H9 (cell line): ENCODE results near the gene GABPB2. TPM values are rescaled to one million over a fixed set of nuclear protein-coding genes. Genes with fewer than 3 reads are reported as not detected.
A peak's percentile ranks its signal among the peaks of the same experiment; 100 is the strongest.

ENCODE experiments used
- DNase-seq: peaks from one replicate; pipeline ENCODE4 v3.0.0-alpha.2; 2017
- H2AFZ ChIP-seq: one replicate; pipeline ENCODE4 v1.6.1; 2013; ENCODE audit warnings: mild to moderate bottlenecking, low read length, control low read depth, moderate library complexity
- H2AK5ac ChIP-seq: 2 replicates; pipeline ENCODE4 v1.6.1; 2013; ENCODE audit warnings: low read length, control low read depth, mixed read lengths; ENCODE audit not compliant: insufficient read length
- H2BK120ac ChIP-seq: one replicate; pipeline ENCODE4 v1.6.1; 2013; ENCODE audit warnings: low read depth, mild to moderate bottlenecking, low read length, control low read depth, inconsistent platforms; ENCODE audit not compliant: poor library complexity, severe bottlenecking
- H2BK12ac ChIP-seq: 2 replicates; pipeline ENCODE4 v1.6.1; 2013; ENCODE audit warnings: low read length, control low read depth, mixed read lengths, low read depth; ENCODE audit not compliant: insufficient read length
- H2BK15ac ChIP-seq: 2 replicates; pipeline ENCODE4 v1.6.1; 2013; ENCODE audit warnings: low read depth, low read length, control low read depth
- H2BK20ac ChIP-seq: one replicate; pipeline ENCODE4 v1.6.1; 2013; ENCODE audit warnings: low read depth, mild to moderate bottlenecking, low read length, control low read depth, inconsistent platforms; ENCODE audit not compliant: poor library complexity, severe bottlenecking
- H2BK5ac ChIP-seq: 2 replicates; pipeline ENCODE4 v1.6.1; 2013; ENCODE audit warnings: low read length, control low read depth, mixed read lengths; ENCODE audit not compliant: insufficient read length
- H3K14ac ChIP-seq: 2 replicates; pipeline ENCODE4 v1.6.1; 2013; ENCODE audit warnings: low read length, control low read depth; ENCODE audit not compliant: insufficient read depth
- H3K18ac ChIP-seq: 2 replicates; pipeline ENCODE4 v1.6.1; 2013; ENCODE audit warnings: low read depth, mild to moderate bottlenecking, mixed read lengths, low read length, control low read depth; ENCODE audit not compliant: insufficient read length
- H3K23ac ChIP-seq: 2 replicates; pipeline ENCODE4 v1.6.1; 2013; ENCODE audit warnings: low read length, control low read depth, mixed read lengths, low read depth; ENCODE audit not compliant: insufficient read length
- H3K23me2 ChIP-seq: 2 replicates; pipeline ENCODE4 v1.6.1; 2013; ENCODE audit warnings: low read depth, mild to moderate bottlenecking, mixed read lengths, low read length, control low read depth; ENCODE audit not compliant: insufficient read length, poor library complexity, severe bottlenecking
- H3K27ac ChIP-seq: 2 replicates; pipeline ENCODE4 v1.5.1; 2013; ENCODE audit warnings: low read length, control low read depth, mixed read lengths, low read depth; ENCODE audit not compliant: insufficient read length
- H3K27me3 ChIP-seq: 2 replicates; pipeline ENCODE4 v1.6.1; 2013; ENCODE audit warnings: low read length, control low read depth, inconsistent platforms; ENCODE audit not compliant: insufficient read depth
- H3K4ac ChIP-seq: 2 replicates; pipeline ENCODE4 v1.6.1; 2013; ENCODE audit warnings: low read depth, mild to moderate bottlenecking, control low read depth, inconsistent platforms, low read length, moderate library complexity
- H3K4me1 ChIP-seq: 2 replicates; pipeline ENCODE4 v1.6.1; 2013; ENCODE audit warnings: low read length, control low read depth, inconsistent platforms; ENCODE audit not compliant: insufficient read depth
- H3K4me2 ChIP-seq: 2 replicates; pipeline ENCODE4 v1.6.1; 2013; ENCODE audit warnings: low read length, control low read depth, mixed read lengths; ENCODE audit not compliant: insufficient read length, insufficient read depth
- H3K56ac ChIP-seq: 2 replicates; pipeline ENCODE4 v1.6.1; 2013; ENCODE audit warnings: low read depth, mild to moderate bottlenecking, mixed read lengths, low read length, control low read depth; ENCODE audit not compliant: insufficient read length
- H3K79me1 ChIP-seq: 2 replicates; pipeline ENCODE4 v1.6.1; 2013; ENCODE audit warnings: low read depth, mild to moderate bottlenecking, moderate library complexity, low read length, control low read depth, inconsistent platforms; ENCODE audit not compliant: insufficient read depth, poor library complexity, severe bottlenecking
- H3K79me2 ChIP-seq: 2 replicates; pipeline ENCODE4 v1.6.1; 2013; ENCODE audit warnings: low read length, control low read depth, inconsistent platforms; ENCODE audit not compliant: insufficient read depth
- H3K9ac ChIP-seq: 2 replicates; pipeline ENCODE4 v1.6.1; 2013; ENCODE audit warnings: low read length, control low read depth, mixed read lengths; ENCODE audit not compliant: insufficient read length; ENCODE audit errors: extremely low read depth
- H3K9me3 ChIP-seq: one replicate; pipeline ENCODE4 v1.6.1; 2013; ENCODE audit warnings: low read depth, low read length, inconsistent platforms; ENCODE audit not compliant: control insufficient read depth
- H3T11ph ChIP-seq: one replicate; pipeline ENCODE4 v1.6.1; 2013; ENCODE audit warnings: mild to moderate bottlenecking, low read length, control low read depth, inconsistent platforms
- H4K20me1 ChIP-seq: one replicate; pipeline ENCODE4 v1.6.1; 2013; ENCODE audit not compliant: control insufficient read depth, insufficient read length, insufficient read depth
- H4K5ac ChIP-seq: 2 replicates; pipeline ENCODE4 v1.6.1; 2013; ENCODE audit warnings: low read depth, mild to moderate bottlenecking, mixed read lengths, low read length, control low read depth; ENCODE audit not compliant: insufficient read length
- H4K8ac ChIP-seq: replicated peaks from 2 replicates; pipeline ENCODE4 v1.6.1; 2013; ENCODE audit warnings: low read length, control low read depth, mixed read lengths, low read depth; ENCODE audit not compliant: insufficient read length
- H4K91ac ChIP-seq: 2 replicates; pipeline ENCODE4 v1.6.1; 2013; ENCODE audit warnings: low read depth, mild to moderate bottlenecking, moderate library complexity, mixed read lengths, low read length, control low read depth; ENCODE audit not compliant: insufficient read length
- H3K27ac Mint-ChIP-seq, 3 experiments: 2 replicates in 2 of 3; 3 replicates in 1 of 3; pipeline ENCODE4 v1.8.0; 2020 to 2021; ENCODE audit warnings: mixed read lengths in 3 of 3, mild to moderate bottlenecking in 1 of 3, moderate library complexity in 1 of 3
- H3K27me3 Mint-ChIP-seq: 2 replicates; pipeline ENCODE4 v1.8.0; 2021; ENCODE audit warnings: low read depth, mild to moderate bottlenecking, moderate library complexity, mixed read lengths
- H3K36me3 Mint-ChIP-seq, 3 experiments: 2 replicates in 2 of 3; 3 replicates in 1 of 3; pipeline ENCODE4 v1.8.0; 2020 to 2021; ENCODE audit warnings: low read depth in 3 of 3, mixed read lengths in 3 of 3; ENCODE audit not compliant: insufficient read depth in 1 of 3
- H3K4me1 Mint-ChIP-seq, 2 experiments: 2 replicates each; pipeline ENCODE4 v1.8.0; 2020; ENCODE audit warnings: mixed read lengths in 2 of 2
- H3K4me3 Mint-ChIP-seq, 2 experiments: 2 replicates in 1 of 2; 3 replicates in 1 of 2; pipeline ENCODE4 v1.8.0; 2020 to 2021; ENCODE audit warnings: mild to moderate bottlenecking in 2 of 2, mixed read lengths in 2 of 2, moderate library complexity in 1 of 2
- H3K9me3 Mint-ChIP-seq, 2 experiments: 2 replicates in 1 of 2; 3 replicates in 1 of 2; pipeline ENCODE4 v1.8.0; 2020; ENCODE audit warnings: mild to moderate bottlenecking in 2 of 2, mixed read lengths in 2 of 2, moderate library complexity in 1 of 2
- WGBS: extraction: QIAGEN DNeasy Blood & Tissue Kit; methylation state at CpG from one replicate; pipeline ENCODE4 v1.1.7; 2013; ENCODE audit warnings: missing lambda C conversion rate, low lambda C conversion rate, mixed read lengths; ENCODE audit not compliant: insufficient read length; ENCODE audit errors: extremely low coverage; 5-methylcytosine and 5-hydroxymethylcytosine counted together
- total RNA-seq: library from RNA; stranded (reverse); gene quantifications from 2 replicates; pipeline ENCODE4 v1.2.1, GENCODE V29; 2021
- TF ChIP-seq, protein P1 (sequence below): fragments of 200-600 bp; sonication (generic); conservative IDR thresholded peaks from 3 replicates; pipeline ENCODE4 v1.8.0; 2021; ENCODE audit warnings: antibody characterized with exemption, mild to moderate bottlenecking

The GABPB2 gene
- total RNA-seq, 1 experiment from 2014 or later, result 4.1 TPM

DNA sequence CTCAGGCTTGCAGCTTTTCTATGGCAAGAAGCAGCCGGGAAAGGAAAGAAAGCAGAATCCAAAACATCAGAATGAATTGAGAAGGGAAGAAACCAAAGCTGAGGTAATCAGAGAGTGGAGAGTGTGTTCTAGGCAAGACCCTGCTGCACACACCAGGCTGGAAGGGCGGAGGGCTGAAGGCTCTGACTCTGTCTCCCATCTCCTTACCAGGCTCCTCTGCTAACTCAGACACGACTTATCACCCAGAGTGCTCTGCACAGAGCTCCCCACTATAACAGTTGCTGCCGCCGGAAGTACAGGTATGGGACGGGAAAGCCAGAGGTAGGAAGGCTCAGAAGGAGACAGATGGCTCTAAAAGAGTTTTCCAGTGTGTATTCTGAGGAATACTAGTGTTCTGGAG lies 96.6 kb downstream of the GABPB2 start:
- H4K20me1 ChIP-seq, result no peaks in the 10 kb centered on the region
- no peak overlapping the region for H3K18ac ChIP-seq
- H3K4me1 ChIP-seq, result 0 out of 2 replicates have a peak, but pooled peaks cover 4% of the 10 kb centered on the region
- H4K8ac ChIP-seq, result no peak overlapping the region
- H2BK5ac ChIP-seq, result no peak overlapping the region
- WGBS, result no CpG with 5 or more reads among the region's 6 CpGs
- H3K4me2 ChIP-seq, result peak overlapping the region; percentile 70
- H3T11ph ChIP-seq, result no peak overlapping the region
- H3K36me3 Mint-ChIP-seq, result peaks cover 14 to 35% (median 32%) of the 10 kb centered on the region in 3 experiments; a peak in 6 of 7 replicates
- no peak overlapping the region for H3K23ac ChIP-seq
- H3K27me3 ChIP-seq, result no peaks in the 10 kb centered on the region
- no peak overlapping the region for H2BK120ac ChIP-seq
- no peak overlapping the region for H2BK20ac ChIP-seq
- no peak overlapping the region for H4K91ac ChIP-seq
- H3K79me2 ChIP-seq, result no peaks in the 10 kb centered on the region
- no peak overlapping the region for H3K14ac ChIP-seq
- H3K27ac ChIP-seq, result no peak overlapping the region
- TF ChIP-seq, protein P1, sequence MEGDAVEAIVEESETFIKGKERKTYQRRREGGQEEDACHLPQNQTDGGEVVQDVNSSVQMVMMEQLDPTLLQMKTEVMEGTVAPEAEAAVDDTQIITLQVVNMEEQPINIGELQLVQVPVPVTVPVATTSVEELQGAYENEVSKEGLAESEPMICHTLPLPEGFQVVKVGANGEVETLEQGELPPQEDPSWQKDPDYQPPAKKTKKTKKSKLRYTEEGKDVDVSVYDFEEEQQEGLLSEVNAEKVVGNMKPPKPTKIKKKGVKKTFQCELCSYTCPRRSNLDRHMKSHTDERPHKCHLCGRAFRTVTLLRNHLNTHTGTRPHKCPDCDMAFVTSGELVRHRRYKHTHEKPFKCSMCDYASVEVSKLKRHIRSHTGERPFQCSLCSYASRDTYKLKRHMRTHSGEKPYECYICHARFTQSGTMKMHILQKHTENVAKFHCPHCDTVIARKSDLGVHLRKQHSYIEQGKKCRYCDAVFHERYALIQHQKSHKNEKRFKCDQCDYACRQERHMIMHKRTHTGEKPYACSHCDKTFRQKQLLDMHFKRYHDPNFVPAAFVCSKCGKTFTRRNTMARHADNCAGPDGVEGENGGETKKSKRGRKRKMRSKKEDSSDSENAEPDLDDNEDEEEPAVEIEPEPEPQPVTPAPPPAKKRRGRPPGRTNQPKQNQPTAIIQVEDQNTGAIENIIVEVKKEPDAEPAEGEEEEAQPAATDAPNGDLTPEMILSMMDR, result no peak
- H3K27me3 Mint-ChIP-seq, result peaks cover 3% of the 10 kb centered on the region; the same call in 1 of the 2 replicates
- no peaks in the 10 kb centered on the region; a peak in 1 of 5 replicates for H3K9me3 Mint-ChIP-seq
- H3K79me1 ChIP-seq, result no peaks in the 10 kb centered on the region
- no peak overlapping the region for H3K27ac Mint-ChIP-seq
- H2AK5ac ChIP-seq, result no peak overlapping the region
- peaks cover 22 to 27% of the 10 kb centered on the region in 2 experiments for H3K4me1 Mint-ChIP-seq
- H3K9me3 ChIP-seq, result no peaks in the 10 kb centered on the region
- H2AFZ ChIP-seq, result no peak overlapping the region
- H2BK12ac ChIP-seq, result no peak overlapping the region
- H3K23me2 ChIP-seq, result peaks cover 13% of the 10 kb centered on the region
- H3K9ac ChIP-seq, result no peak overlapping the region
- DNase-seq, result no peak
- H3K56ac ChIP-seq, result no peak overlapping the region
- no peak overlapping the region for H2BK15ac ChIP-seq
- H3K4me3 Mint-ChIP-seq, result peak overlapping the region; percentile 96 to 98
- H4K5ac ChIP-seq, result no peak overlapping the region
- no peak overlapping the region for H3K4ac ChIP-seq
